ENCODE results near the gene GPR137C.

DNA sequence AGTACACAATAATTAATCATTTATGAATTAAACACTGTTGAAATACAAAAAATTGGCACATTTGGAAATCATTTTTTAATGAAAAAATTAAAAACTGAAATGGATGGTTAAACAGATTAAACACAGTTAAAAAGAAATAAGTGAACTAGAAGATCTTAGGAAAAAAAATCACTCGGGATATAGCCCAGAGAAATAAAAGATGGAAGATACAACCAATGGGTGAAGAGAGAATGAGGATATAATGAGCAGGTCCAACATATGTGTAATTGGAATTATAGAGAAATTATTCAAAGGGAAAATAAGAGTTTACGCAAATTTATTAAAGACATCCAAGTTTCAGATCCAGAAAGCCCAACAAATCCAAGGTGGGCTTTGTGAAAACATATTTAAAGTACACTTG, 6.1 kb downstream of the GPR137C start:
- TF ChIP-seq, protein P1, sequence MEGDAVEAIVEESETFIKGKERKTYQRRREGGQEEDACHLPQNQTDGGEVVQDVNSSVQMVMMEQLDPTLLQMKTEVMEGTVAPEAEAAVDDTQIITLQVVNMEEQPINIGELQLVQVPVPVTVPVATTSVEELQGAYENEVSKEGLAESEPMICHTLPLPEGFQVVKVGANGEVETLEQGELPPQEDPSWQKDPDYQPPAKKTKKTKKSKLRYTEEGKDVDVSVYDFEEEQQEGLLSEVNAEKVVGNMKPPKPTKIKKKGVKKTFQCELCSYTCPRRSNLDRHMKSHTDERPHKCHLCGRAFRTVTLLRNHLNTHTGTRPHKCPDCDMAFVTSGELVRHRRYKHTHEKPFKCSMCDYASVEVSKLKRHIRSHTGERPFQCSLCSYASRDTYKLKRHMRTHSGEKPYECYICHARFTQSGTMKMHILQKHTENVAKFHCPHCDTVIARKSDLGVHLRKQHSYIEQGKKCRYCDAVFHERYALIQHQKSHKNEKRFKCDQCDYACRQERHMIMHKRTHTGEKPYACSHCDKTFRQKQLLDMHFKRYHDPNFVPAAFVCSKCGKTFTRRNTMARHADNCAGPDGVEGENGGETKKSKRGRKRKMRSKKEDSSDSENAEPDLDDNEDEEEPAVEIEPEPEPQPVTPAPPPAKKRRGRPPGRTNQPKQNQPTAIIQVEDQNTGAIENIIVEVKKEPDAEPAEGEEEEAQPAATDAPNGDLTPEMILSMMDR (IDR thresholded peaks at IDR 0.05): no peak
- no peak for TF ChIP-seq POLR2A (IDR thresholded peaks at IDR 0.05)
